ENCODE results near the gene MBNL1.

MBNL1 gene

DNA sequence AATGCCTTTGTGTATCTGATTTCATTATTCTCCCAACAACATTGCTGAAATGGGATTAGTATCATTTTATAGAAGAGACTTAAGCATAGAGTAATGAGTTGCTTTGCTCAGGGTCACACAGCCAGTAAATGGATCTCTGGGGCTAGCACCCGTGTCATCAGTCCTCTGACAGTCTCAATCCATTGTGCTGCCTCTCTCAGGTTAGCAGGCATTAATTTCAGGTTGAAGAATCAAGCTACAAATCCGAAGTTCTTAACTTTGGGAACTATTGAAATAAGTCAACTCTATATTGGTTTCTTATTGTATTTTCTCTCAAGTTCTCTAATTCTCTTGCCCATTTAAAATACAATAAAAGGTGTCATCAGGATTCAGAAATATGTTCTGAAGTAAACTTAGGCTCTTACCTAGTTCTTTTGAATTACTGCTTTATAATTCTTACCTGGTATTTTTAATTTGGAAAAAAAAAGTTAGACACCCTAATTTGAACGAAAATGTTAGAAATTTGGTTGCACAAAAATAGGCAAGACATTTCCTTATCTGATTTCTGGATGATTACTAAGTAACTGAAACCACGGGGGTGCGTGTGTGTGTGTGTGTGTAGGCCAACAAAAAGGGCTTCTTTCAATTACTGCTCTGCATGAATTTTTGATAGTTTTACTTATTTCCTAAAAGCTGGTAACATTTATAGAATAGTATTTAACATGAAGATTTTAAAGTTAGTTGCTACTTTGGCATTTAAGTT is 189.8 kb downstream of the MBNL1 start:
- Histone ChIP-seq H3K4me1 (ENCODE audit: control insufficient read depth, insufficient read depth, low read length) (no peaks in the 10 kb centered on the region), H3K27ac (ENCODE audit: extremely low read depth, low read depth, low read length) (no peak overlapping the region), H3K9me3 (ENCODE audit: control insufficient read depth, insufficient read depth, low read depth, low read length) (no peaks in the 10 kb centered on the region), H3K4me3 (ENCODE audit: low read depth, low read length) (no peak overlapping the region), H3K36me3 (ENCODE audit: control insufficient read depth in 2 of 2, insufficient read depth in 1 of 2, low read length in 2 of 2) (peaks cover 0 to 26% of the 10 kb centered on the region in 2 experiments; a peak in 1 of 3 replicates)
- POLR2A ChIA-PET, result no interaction called here
- CTCF ChIA-PET, result interaction anchor here (1.7 kb wide), 1 partner anchor 15 kb away, joined by 5 read pairs; no protein-coding TSS in a partner anchor
- no peak for TF ChIP-seq ZNF214 (tag by site-specific recombination; IDR thresholded peaks at IDR 0.05; ENCODE audit: borderline replicate concordance)

DNA sequence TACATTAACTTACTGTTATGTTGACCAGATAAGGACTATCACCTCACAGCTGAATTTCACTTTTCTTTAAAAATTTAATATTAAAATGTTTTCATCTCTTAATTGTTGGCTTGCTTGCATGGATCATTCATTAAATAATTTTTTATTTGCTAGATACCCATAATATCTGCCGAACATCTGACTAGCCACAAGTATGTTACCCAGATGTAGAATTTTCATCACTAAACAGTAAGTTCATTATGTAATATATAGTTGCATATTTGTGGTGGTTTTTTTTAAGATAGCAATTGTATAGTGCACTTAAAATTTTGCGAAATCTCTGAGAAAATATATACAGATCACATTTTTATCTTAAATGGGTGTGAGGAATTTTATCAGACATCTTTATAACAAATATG is 190.4 kb downstream of the MBNL1 start:
- TF ChIP-seq KLF16 (tag by site-specific recombination; IDR thresholded peaks at IDR 0.05) (no peak), ZNF121 (tag by site-specific recombination; IDR thresholded peaks at IDR 0.05) (no peak), ZNF23 (tag by site-specific recombination; IDR thresholded peaks at IDR 0.05; ENCODE audit: borderline replicate concordance) (no peak), ZNF2 (tag by site-specific recombination; IDR thresholded peaks at IDR 0.05) (no peak), OVOL3 (tag by site-specific recombination; IDR thresholded peaks at IDR 0.05) (no peak), ZNF560 (tag by site-specific recombination; IDR thresholded peaks at IDR 0.05; ENCODE audit: borderline replicate concordance) (no peak), ZIC2 (tag by site-specific recombination; IDR thresholded peaks at IDR 0.05) (no peak), SCRT1 (tag by site-specific recombination; IDR thresholded peaks at IDR 0.05; ENCODE audit: borderline replicate concordance) (no peak), ZNF350 (tag by site-specific recombination; IDR thresholded peaks at IDR 0.05) (no peak), ZNF549 (tag by site-specific recombination; IDR thresholded peaks at IDR 0.05) (no peak), TRIM28 (IDR thresholded peaks at IDR 0.05; ENCODE audit: borderline replicate concordance, low read length) (no peak), ZNF561 (tag by site-specific recombination; IDR thresholded peaks at IDR 0.05; ENCODE audit: borderline replicate concordance) (no peak), ZNF785 (tag by site-specific recombination; IDR thresholded peaks at IDR 0.05) (no peak), ZNF133 (tag by site-specific recombination; IDR thresholded peaks at IDR 0.05) (no peak), ZNF132 (tag by site-specific recombination; IDR thresholded peaks at IDR 0.05; ENCODE audit: borderline replicate concordance) (no peak), MZF1 (tag by site-specific recombination; IDR thresholded peaks at IDR 0.05; ENCODE audit: borderline replicate concordance) (no peak)
- TF ChIP-seq, protein P1, sequence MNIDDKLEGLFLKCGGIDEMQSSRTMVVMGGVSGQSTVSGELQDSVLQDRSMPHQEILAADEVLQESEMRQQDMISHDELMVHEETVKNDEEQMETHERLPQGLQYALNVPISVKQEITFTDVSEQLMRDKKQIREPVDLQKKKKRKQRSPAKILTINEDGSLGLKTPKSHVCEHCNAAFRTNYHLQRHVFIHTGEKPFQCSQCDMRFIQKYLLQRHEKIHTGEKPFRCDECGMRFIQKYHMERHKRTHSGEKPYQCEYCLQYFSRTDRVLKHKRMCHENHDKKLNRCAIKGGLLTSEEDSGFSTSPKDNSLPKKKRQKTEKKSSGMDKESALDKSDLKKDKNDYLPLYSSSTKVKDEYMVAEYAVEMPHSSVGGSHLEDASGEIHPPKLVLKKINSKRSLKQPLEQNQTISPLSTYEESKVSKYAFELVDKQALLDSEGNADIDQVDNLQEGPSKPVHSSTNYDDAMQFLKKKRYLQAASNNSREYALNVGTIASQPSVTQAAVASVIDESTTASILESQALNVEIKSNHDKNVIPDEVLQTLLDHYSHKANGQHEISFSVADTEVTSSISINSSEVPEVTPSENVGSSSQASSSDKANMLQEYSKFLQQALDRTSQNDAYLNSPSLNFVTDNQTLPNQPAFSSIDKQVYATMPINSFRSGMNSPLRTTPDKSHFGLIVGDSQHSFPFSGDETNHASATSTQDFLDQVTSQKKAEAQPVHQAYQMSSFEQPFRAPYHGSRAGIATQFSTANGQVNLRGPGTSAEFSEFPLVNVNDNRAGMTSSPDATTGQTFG (tag by site-specific recombination; IDR thresholded peaks at IDR 0.05; ENCODE audit: borderline replicate concordance), result no peak
- TF ChIP-seq, protein P2, sequence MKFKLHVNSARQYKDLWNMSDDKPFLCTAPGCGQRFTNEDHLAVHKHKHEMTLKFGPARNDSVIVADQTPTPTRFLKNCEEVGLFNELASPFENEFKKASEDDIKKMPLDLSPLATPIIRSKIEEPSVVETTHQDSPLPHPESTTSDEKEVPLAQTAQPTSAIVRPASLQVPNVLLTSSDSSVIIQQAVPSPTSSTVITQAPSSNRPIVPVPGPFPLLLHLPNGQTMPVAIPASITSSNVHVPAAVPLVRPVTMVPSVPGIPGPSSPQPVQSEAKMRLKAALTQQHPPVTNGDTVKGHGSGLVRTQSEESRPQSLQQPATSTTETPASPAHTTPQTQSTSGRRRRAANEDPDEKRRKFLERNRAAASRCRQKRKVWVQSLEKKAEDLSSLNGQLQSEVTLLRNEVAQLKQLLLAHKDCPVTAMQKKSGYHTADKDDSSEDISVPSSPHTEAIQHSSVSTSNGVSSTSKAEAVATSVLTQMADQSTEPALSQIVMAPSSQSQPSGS (tag by site-specific recombination; IDR thresholded peaks at IDR 0.05; ENCODE audit: low read depth), result no peak
- TF ChIP-seq, protein P3, sequence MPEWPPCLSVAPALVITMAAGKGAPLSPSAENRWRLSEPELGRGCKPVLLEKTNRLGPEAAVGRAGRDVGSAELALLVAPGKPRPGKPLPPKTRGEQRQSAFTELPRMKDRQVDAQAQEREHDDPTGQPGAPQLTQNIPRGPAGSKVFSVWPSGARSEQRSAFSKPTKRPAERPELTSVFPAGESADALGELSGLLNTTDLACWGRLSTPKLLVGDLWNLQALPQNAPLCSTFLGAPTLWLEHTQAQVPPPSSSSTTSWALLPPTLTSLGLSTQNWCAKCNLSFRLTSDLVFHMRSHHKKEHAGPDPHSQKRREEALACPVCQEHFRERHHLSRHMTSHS (tag by site-specific recombination; IDR thresholded peaks at IDR 0.05), result no peak
- ChIA-PET CTCF (no interaction called here), POLR2A (no interaction called here)
- H3K4me1 ChIP-seq (ENCODE audit: control insufficient read depth, insufficient read depth, low read length), result no peaks in the 10 kb centered on the region
- H3K9me3 ChIP-seq (ENCODE audit: control insufficient read depth, insufficient read depth, low read depth, low read length), result no peaks in the 10 kb centered on the region
- no peak overlapping the region for H3K4me3 ChIP-seq (ENCODE audit: low read depth, low read length)
- no peak overlapping the region for H3K27ac ChIP-seq (ENCODE audit: extremely low read depth, low read depth, low read length)
- H3K36me3 ChIP-seq (ENCODE audit: control insufficient read depth in 2 of 2, insufficient read depth in 1 of 2, low read length in 2 of 2), result peaks cover 0 to 29% of the 10 kb centered on the region in 2 experiments; a peak in 1 of 3 replicates

Data from HEK293 (cell line).